K562 (cell line): ENCODE results near the gene AOC3. TPM values are rescaled to one million over a fixed set of nuclear protein-coding genes. Genes with fewer than 3 reads are reported as not detected.
A peak's percentile ranks its signal among the peaks of the same experiment; 100 is the strongest.

Experiments used
- ATAC-seq: fragments of 200-7000 bp; cut with Tn5 transposase; 3 replicates; pipeline ENCODE4 v1.9.1; 2020; ENCODE audit warnings: moderate library complexity
- BruUV-seq: library from RNA; stranded (reverse); fragments of 400-500 nt; replicated peaks from 2 replicates; lab custom pipeline; 2021; lab: Mats Ljungman, UMichigan
- CTCF ChIA-PET: fragments of 300-600 bp; formaldehyde crosslinking; extraction: SDS; loops from one replicate; lab custom pipeline; 2021; ENCODE audit warnings: low intra/inter-chr PET ratio; lab: Yijun Ruan, JAX
- POLR2A ChIA-PET: fragments of 300-600, 350-650 bp; sonication (Branson Sonifier 250); formaldehyde crosslinking; extraction: SDS; loops from one replicate; lab custom pipeline; 2021; ENCODE audit warnings: antibody characterized with exemption, inconsistent platforms; lab: Yijun Ruan, JAX
- DNase-seq, 4 experiments: peaks; one replicate each; pipeline versions ENCODE4 v3.0.0 to v3.0.0-alpha.2; 2011 to 2018; ENCODE audit warnings: low spot score in 3 of 4, mixed read lengths in 3 of 4; ENCODE audit errors: extremely low read depth in 1 of 4
- FAIRE-seq: peaks from 2 replicates; lab custom pipeline; 2011; peaks lifted over from hg19 to GRCh38; lab: Jason Lieb, UNC
- H2AFZ ChIP-seq: 2 replicates; pipeline ENCODE4 v1.6.0; 2011; ENCODE audit warnings: low read depth, low read length, control low read depth, inconsistent platforms
- H3K27ac ChIP-seq: fragments of 200-600 bp; 3 replicates; pipeline ENCODE4 v1.8.0; 2011; ENCODE audit warnings: low read depth, mild to moderate bottlenecking, control low read depth, inconsistent platforms, low read length, moderate library complexity, mixed read lengths; ENCODE audit errors: extremely low read depth
- H3K27me3 ChIP-seq, 2 experiments: fragments of 300-600 bp in 1 of 2; 2 replicates in 1 of 2; 3 replicates in 1 of 2; pipeline versions ENCODE4 v1.6.0 to v1.8.0; 2011; ENCODE audit warnings: inconsistent platforms in 2 of 2, low read length in 2 of 2, mild to moderate bottlenecking in 1 of 2, mixed read lengths in 1 of 2, moderate library complexity in 1 of 2; ENCODE audit not compliant: control insufficient read depth in 2 of 2, insufficient read depth in 2 of 2
- H3K36me3 ChIP-seq: fragments of 300-600 bp; 3 replicates; pipeline ENCODE4 v1.8.0; 2011; ENCODE audit warnings: mild to moderate bottlenecking, low read length, inconsistent platforms; ENCODE audit not compliant: control insufficient read depth, insufficient read depth
- H3K4me1 ChIP-seq, 2 experiments: fragments of 200-600 bp in 1 of 2; replicated peaks in 1 of 2; 2 replicates in 1 of 2; 3 replicates in 1 of 2; pipeline versions ENCODE4 v1.5.1 to v1.8.0; 2011; ENCODE audit warnings: inconsistent platforms in 2 of 2, low read length in 2 of 2, mild to moderate bottlenecking in 1 of 2, mixed read lengths in 1 of 2, moderate library complexity in 1 of 2; ENCODE audit not compliant: control insufficient read depth in 2 of 2, insufficient read depth in 2 of 2
- H3K4me2 ChIP-seq: 2 replicates; pipeline ENCODE4 v1.6.1; 2011; ENCODE audit warnings: low read length, control low read depth, inconsistent platforms, mixed read lengths; ENCODE audit not compliant: insufficient read depth
- H3K4me3 ChIP-seq: fragments of 200-600 bp; sonication (generic), shearing (Covaris generic); 2 replicates; pipeline ENCODE4 v1.5.1; 2016; ENCODE audit warnings: control low read depth, inconsistent platforms
- H3K79me2 ChIP-seq: fragments of 200-600 bp; 3 replicates; pipeline ENCODE4 v1.8.0; 2011; ENCODE audit warnings: low read length, inconsistent platforms; ENCODE audit not compliant: control insufficient read depth, insufficient read depth
- H3K9ac ChIP-seq, 2 experiments: 2 replicates each; pipeline versions ENCODE4 v1.6.0 to v1.6.1; 2011; ENCODE audit warnings: low read depth in 2 of 2, low read length in 2 of 2, control low read depth in 1 of 2, inconsistent platforms in 1 of 2, mild to moderate bottlenecking in 1 of 2, mixed read lengths in 1 of 2; ENCODE audit not compliant: insufficient read depth in 1 of 2
- H3K9me1 ChIP-seq: one replicate; pipeline ENCODE4 v1.6.0; 2011; ENCODE audit warnings: inconsistent platforms, mild to moderate bottlenecking, low read length, moderate library complexity; ENCODE audit not compliant: control insufficient read depth, insufficient read depth
- H3K9me3 ChIP-seq: replicated peaks from 2 replicates; pipeline ENCODE4 v1.5.1; 2011; ENCODE audit warnings: low read depth, low read length, inconsistent platforms; ENCODE audit not compliant: control insufficient read depth, insufficient read depth
- H4K20me1 ChIP-seq: replicated peaks from 2 replicates; pipeline ENCODE4 v1.6.1; 2011; ENCODE audit warnings: low read length, inconsistent platforms, mixed read lengths; ENCODE audit not compliant: control insufficient read depth, insufficient read depth
- ELF1 ChIP-seq: fragments of 200-800 bp; sonication (Bioruptor generic); IDR thresholded peaks from 2 replicates; pipeline ENCODE4 v1.6.1; 2016; ENCODE audit warnings: missing genetic modification characterization, missing compliant biosample characterization
- ESRRA ChIP-seq: fragments of 450-650 bp; IDR thresholded peaks from 2 replicates; pipeline ENCODE4 v1.6.1; 2014; ENCODE audit warnings: low read depth, mild to moderate bottlenecking, moderate library complexity, borderline replicate concordance
- IRF2 ChIP-seq: sonication (generic); formaldehyde crosslinking; IDR thresholded peaks from 2 replicates; pipeline ENCODE4 v1.8.1; 2022; ENCODE audit warnings: mild to moderate bottlenecking, missing genetic modification reagents
- NBN ChIP-seq: fragments of 450-650 bp; IDR thresholded peaks from 2 replicates; pipeline ENCODE4 v1.6.1; 2016; ENCODE audit warnings: low read depth, mild to moderate bottlenecking
- NUFIP1 ChIP-seq: fragments of 450-650 bp; IDR thresholded peaks from 2 replicates; pipeline ENCODE4 v1.6.1; 2018; ENCODE audit not compliant: partially characterized antibody
- PRMT5 ChIP-seq: sonication (generic); formaldehyde crosslinking; IDR thresholded peaks from 2 replicates; pipeline ENCODE4 v1.5.0; 2020; ENCODE audit warnings: missing genetic modification reagents
- SIX5 ChIP-seq, 2 experiments: IDR thresholded peaks; 2 replicates each; pipeline ENCODE4 v1.6.1; 2011; ENCODE audit warnings: low read length in 2 of 2, borderline replicate concordance in 1 of 2, low read depth in 1 of 2, mild to moderate bottlenecking in 1 of 2, moderate library complexity in 1 of 2; ENCODE audit not compliant: insufficient read depth in 1 of 2
- SNIP1 ChIP-seq: fragments of 450-650 bp; IDR thresholded peaks from 2 replicates; pipeline ENCODE4 v1.7.1; 2017; ENCODE audit warnings: low read depth, mild to moderate bottlenecking
- SREBF2 ChIP-seq: sonication (generic); formaldehyde crosslinking; IDR thresholded peaks from 2 replicates; pipeline ENCODE4 v1.4.0; 2020; ENCODE audit warnings: mild to moderate bottlenecking, missing genetic modification reagents
- STAT5A ChIP-seq: IDR thresholded peaks from 2 replicates; pipeline ENCODE4 v1.6.1; 2012; ENCODE audit warnings: low read length, inconsistent platforms, borderline replicate concordance
- TARDBP ChIP-seq: fragments of 450-650 bp; IDR thresholded peaks from 2 replicates; pipeline ENCODE4 v1.6.1; 2016
- THAP7 ChIP-seq: fragments of 250-450 bp; sonication (Bioruptor Pico); IDR thresholded peaks from 2 replicates; pipeline ENCODE4 v1.5.0; 2021
- WGBS: fragments of 100-300 bp; shearing (Covaris generic); methylation state at CpG from one replicate; pipeline ENCODE4 v1.1.6; 2016; ENCODE audit warnings: low coverage, mixed read lengths; ENCODE audit not compliant: insufficient coverage; ENCODE audit errors: missing lambda C conversion rate; 5-methylcytosine and 5-hydroxymethylcytosine counted together
- in situ Hi-C: fragments of 300-500 bp; cut with MboI; formaldehyde crosslinking; loops from 4 replicates; pipeline ENCODE4 v1.15.0; 2018; ENCODE audit warnings: inconsistent platforms, mixed read lengths
- intact Hi-C: fragments of 100-400 bp; cut with micrococcal nuclease; formaldehyde crosslinking; loops from 2 replicates; pipeline ENCODE4 v1.14.2; 2022
- polyA plus RNA-seq, 8 experiments: library from polyadenylated mRNA; depleted of rRNA in 4 of 8; stranded (reverse) in 5 of 8; unstranded in 3 of 8; fragments of >200 nt; fragmentation: Nextera tagmentation in 2 of 8; fragmentation: Illumina TruSeq in 1 of 8; extraction: Ambion mirVana in 2 of 8; extraction: Trizol in 1 of 8; gene quantifications; 2 replicates each; pipeline versions ENCODE4 v1.2.1 to v1.2.3, GENCODE V29; 2011 to 2014; ENCODE audit warnings: inconsistent platforms in 1 of 8, missing spikeins in 1 of 8
- total RNA-seq, 7 experiments: library from RNA; depleted of rRNA in 6 of 7; stranded (reverse); fragments of >200 nt in 6 of 7; fragmentation: Illumina TruSeq in 2 of 7; extraction: Trizol in 2 of 7; gene quantifications; 2 replicates each; pipeline versions ENCODE4 v1.2.1 to v1.2.3, GENCODE V29; 2011 to 2021; ENCODE audit warnings: low replicate concordance in 1 of 7
- TF ChIP-seq, protein P1 (sequence below): sonication (generic); formaldehyde crosslinking; IDR thresholded peaks from 2 replicates; pipeline ENCODE4 v1.8.0; 2023; ENCODE audit warnings: mild to moderate bottlenecking, missing genetic modification reagents

The AOC3 gene
- total and polyA plus RNA-seq, 9 of the 15 experiments (the other 6 are each of a cell fraction or from before 2014, with no cell fraction given) = 0.09 to 0.42 (median 0.22) TPM; not detected in 3

- in situ Hi-C loops = no loop called here
- FAIRE-seq (no peak), DNase-seq (no peak), ATAC-seq (no peak)
- TF ChIP-seq NBN = no peak
- no peak for TF ChIP-seq ESRRA
- TF ChIP-seq, protein P1, sequence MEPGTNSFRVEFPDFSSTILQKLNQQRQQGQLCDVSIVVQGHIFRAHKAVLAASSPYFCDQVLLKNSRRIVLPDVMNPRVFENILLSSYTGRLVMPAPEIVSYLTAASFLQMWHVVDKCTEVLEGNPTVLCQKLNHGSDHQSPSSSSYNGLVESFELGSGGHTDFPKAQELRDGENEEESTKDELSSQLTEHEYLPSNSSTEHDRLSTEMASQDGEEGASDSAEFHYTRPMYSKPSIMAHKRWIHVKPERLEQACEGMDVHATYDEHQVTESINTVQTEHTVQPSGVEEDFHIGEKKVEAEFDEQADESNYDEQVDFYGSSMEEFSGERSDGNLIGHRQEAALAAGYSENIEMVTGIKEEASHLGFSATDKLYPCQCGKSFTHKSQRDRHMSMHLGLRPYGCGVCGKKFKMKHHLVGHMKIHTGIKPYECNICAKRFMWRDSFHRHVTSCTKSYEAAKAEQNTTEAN (CRISPR knock-in tag) = no peak
- no peak for TF ChIP-seq TARDBP
- TF ChIP-seq SIX5 (IDR thresholded peaks at IDR 0.05; ENCODE audit: borderline replicate concordance in 1 of 2, insufficient read depth in 1 of 2, low read depth in 1 of 2, low read length in 2 of 2) = no peak
- no peak for TF ChIP-seq THAP7 (CRISPR knock-in tag)
- no peak for TF ChIP-seq PRMT5
- TF ChIP-seq STAT5A = no peak
- no peak for TF ChIP-seq IRF2 (CRISPR knock-in tag)
- no peak for TF ChIP-seq ELF1
- no peak for TF ChIP-seq SNIP1
- TF ChIP-seq NUFIP1 = no peak
- TF ChIP-seq SREBF2 (CRISPR knock-in tag) = no peak
- Histone ChIP-seq H3K79me2 (no peaks in the 10 kb centered on the region), H3K4me1 (peaks cover 3 to 10% of the 10 kb centered on the region in 2 experiments; a peak in 3 of 5 replicates), H3K9ac (peak overlapping the region in 1 of 2 experiments; percentile 14; a peak in 1 of 4 replicates), H3K9me1 (no peaks in the 10 kb centered on the region), H3K4me3 (no peak overlapping the region), H3K36me3 (peaks cover 18% of the 10 kb centered on the region), H3K4me2 (no peak overlapping the region), H3K9me3 (no peaks in the 10 kb centered on the region), H2AFZ (no peak overlapping the region), H4K20me1 (0 out of 2 replicates have a peak, but pooled peaks cover 2% of the 10 kb centered on the region), H3K27ac (no peak overlapping the region), H3K27me3 (no peaks in the 10 kb centered on the region)
- 60% methylated on average over 9 of the region's 9 CpGs for WGBS
- CTCF ChIA-PET = no interaction called here
- no TSS peak for BruUV-seq
- intact Hi-C loops = no loop called here
- POLR2A ChIA-PET = no interaction called here
These were observed 2.0 kb upstream of the AOC3 start for GRCh38 chr17:42849031-42849430.
